DND-41 (cell line): Measurements from ENCODE around the gene ZNF462.

Experiments
- CTCF ChIP-seq: IDR thresholded peaks from 2 replicates; pipeline ENCODE4 v1.5.1; 2012; ENCODE audit warnings: borderline replicate concordance, low read length, moderate library complexity, mild to moderate bottlenecking; ENCODE audit not compliant: poor library complexity, severe bottlenecking; ENCODE audit errors: extremely low read depth
- EZH2 ChIP-seq: IDR thresholded peaks from 3 replicates; pipeline ENCODE4 v1.6.1; 2012; ENCODE audit warnings: borderline replicate concordance, low read depth, mild to moderate bottlenecking, moderate library complexity, low read length, inconsistent platforms; ENCODE audit not compliant: severe bottlenecking

GRCh38 chr9:106992186-106992585 is 129.2 kb downstream of the ZNF462 start:
- TF ChIP-seq CTCF (no peak), EZH2 (no peak)
